ENCODE results near the gene LIX1L.
A peak's percentile ranks its signal among the peaks of the same experiment; 100 is the strongest.

Gene LIX1L

DNA sequence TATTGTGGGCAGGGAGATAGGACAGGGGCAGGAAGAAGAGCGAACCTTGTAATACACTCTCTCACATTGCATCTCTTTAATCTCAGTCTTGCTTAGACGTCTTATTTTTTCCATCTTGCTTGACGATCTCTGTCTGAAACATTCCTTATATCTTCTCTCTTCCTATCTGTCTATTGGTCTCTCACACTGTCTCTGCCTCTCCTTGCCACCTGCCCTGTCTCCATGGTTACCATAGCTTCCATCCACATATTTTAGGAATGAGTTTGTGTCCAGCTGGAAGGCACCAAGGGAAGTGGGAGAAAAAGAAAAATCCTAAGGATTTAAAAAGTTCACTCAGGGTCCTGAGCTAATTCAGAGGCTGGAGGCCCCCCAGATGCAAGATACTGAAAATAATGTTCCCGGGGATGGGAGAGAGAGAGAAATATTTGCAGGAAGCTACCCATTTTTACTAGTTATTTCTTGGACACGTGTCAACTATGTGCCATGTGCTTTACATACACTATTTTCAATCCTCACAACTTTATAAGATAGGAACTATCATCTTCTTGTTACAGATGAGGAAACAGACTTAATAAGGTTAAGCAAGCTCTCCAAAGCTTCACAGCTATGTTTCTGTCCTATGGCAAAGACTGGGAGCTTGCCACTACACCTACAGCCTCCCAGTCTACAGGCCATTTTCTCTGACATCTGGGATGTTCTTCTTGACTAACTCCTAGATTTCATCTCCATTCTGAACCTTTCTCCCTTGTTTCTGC is 5.6 kb upstream of the LIX1L start:
- no peak for DNase-seq (ENCODE audit: low read depth in 2 of 2, low spot score in 1 of 2)

DNA sequence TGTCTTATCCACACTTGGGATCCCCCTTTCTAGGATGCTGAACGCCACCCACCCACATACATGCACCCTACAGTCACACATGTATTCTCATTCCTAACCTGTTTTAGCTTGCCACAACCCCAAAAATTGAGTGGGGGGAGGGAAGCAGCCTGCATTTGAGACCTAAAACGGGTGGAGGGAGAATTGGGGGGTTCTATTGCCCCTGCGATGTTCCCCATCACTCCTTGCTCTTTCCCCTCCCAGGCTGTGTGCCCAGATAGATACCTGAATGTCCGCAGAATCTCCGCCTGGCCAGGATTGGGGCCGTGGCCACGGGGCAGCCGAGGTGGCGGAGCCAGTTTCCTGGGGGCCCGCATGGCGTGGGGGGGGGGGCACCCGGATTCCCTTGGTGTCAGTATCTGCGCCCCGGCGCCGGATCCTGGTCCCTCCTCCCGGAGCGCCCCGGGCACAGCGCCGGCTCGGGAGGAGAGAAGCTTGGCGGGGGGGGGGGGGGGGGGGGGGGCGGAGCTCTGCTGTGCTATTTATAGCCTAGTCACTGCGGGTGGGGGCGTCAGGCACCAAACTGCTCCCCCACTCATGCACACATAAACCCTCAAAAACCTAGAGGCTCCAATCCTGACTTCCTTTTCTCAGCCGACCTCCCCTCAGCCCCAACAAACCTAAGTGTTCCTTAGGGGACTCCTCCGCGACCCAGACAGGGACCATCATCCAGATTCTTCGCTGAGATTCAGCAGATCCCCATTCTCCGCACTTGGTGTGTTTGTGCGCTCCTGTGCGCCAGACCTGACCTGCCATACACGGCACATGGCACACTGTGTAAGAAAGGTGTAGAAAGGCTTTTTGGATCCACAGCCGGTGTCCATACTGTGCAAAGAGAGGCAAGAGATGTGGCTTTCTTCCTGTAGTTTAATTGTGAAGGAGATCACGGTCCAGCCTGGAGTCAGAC is 4.6 kb upstream of the LIX1L start:
- DNase-seq (ENCODE audit: low read depth in 2 of 2, low spot score in 1 of 2), result no peak

DNA sequence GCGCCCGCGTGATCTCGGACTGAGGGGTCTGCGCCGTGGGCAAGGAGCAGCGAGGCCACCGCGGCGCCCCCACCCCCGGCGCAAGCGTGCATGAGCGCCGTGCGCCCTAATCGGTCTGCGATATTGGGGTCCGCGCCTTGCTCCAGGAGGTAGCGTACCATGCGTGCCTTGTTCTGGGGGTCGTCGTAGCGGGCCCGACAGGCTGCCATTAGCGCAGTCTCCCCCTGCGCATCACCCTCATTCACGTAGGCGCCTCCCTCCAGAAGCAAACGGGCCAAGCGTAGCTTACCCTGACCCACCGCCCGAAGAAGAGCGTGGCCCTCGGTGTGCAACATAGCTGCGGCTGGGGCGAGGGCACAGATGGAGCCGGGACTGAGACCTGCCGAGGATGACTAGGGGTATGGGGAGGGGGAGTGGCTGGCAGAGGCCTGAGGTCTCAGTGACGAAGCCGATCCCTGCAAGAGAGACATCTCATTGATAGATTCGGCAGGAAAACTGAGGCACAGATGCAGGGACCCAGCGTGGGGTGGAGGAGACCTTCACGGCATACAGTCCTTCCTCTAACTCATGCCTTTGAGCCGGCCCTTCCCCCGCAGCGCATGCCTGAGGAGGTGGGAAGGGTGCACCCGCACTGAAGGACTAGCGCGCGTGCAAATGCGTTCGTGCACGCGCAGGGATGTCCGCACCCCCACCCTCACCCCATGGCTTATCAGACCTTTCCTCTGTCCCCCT is 3.8 kb upstream of the LIX1L start:
- peak in 1 of 2 donors; percentile 38 for DNase-seq (ENCODE audit: low read depth in 2 of 2, low spot score in 1 of 2)

GRCh38 chr1:145961109-145961424 is 3.2 kb upstream of the LIX1L start:
- DNase-seq (ENCODE audit: low read depth in 2 of 2, low spot score in 1 of 2), result no peak

- peak in 1 of 2 donors; percentile 31 for DNase-seq (ENCODE audit: low read depth in 2 of 2, low spot score in 1 of 2)
These were observed 2.8 kb upstream of the LIX1L start for GRCh38 chr1:145960468-145961108.

DNA sequence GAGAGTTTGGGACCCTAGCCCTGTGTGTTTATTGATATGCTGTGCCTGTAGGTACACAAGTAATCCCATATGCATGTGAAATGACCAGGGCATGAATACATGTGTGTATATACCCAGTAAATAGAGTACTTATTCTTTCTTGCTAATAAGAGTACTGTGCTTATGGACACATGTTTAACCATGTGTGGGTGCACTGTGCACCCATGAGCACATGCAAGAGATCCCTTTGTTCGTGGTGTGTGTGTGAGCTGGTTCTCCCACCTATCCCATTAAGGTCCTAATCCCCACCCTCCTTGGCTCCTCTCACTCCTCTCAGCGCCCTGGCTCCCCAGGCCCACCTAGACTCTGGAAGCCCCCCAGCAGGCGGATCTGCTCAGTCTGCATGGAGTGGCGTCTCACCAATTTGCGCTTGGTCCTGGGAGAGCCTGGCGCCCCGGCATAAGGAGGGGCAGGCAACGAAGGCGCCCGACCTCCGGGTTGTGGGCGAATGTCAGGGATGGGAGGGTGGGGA is 2.2 kb upstream of the LIX1L start:
- no peak for DNase-seq (ENCODE audit: low read depth in 2 of 2, low spot score in 1 of 2)

GRCh38 chr1:145959333-145959732 is 1.5 kb upstream of the LIX1L start:
- no peak for DNase-seq (ENCODE audit: low read depth in 2 of 2, low spot score in 1 of 2)

DNA sequence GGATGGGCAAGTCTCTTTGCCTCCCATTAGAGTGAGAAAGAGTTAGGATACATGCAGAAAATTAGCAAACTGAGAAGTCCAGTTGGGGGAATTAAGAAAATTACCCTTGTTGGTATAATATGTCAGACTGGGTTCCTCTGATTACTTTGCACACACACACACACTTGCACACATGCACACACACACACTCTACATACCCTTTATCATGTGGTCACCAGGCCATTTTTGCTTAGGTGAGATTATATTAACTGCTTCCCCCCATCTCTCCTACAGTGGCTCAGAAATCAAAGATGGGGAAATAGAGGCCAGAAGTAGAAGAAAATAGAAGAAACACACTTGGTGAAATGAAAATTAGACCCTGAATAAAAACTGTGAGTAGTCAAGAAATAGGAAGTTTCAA is 917 bp upstream of the LIX1L start:
- no peak for DNase-seq (ENCODE audit: low read depth in 2 of 2, low spot score in 1 of 2)

- no peak for DNase-seq (ENCODE audit: low read depth in 2 of 2, low spot score in 1 of 2)
These were observed 905 bp downstream of the LIX1L start for GRCh38 chr1:145956781-145957442.

GRCh38 chr1:145956361-145956760 is 1.5 kb downstream of the LIX1L start:
- no peak for DNase-seq (ENCODE audit: low read depth in 2 of 2, low spot score in 1 of 2)

DNA sequence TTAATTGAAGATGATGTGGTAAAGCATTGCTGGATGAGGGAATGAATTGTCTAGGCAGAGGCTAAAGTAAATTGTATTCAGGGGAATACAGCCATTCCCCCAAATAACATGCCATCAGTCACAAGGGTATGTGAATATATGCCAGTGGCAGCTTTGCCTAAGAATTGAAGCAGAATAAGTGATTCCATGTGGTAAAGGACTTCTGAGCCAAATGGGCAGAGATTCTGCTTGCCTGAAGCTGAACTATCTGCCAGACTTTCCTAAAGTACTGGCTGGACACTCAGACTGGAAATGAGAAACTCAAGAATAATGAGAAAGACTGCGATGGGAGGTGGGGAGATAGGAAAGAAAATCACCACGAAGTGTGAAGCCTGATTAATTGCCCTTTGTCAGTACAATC is 2.4 kb downstream of the LIX1L start:
- DNase-seq (ENCODE audit: low read depth in 2 of 2, low spot score in 1 of 2), result no peak

DNA sequence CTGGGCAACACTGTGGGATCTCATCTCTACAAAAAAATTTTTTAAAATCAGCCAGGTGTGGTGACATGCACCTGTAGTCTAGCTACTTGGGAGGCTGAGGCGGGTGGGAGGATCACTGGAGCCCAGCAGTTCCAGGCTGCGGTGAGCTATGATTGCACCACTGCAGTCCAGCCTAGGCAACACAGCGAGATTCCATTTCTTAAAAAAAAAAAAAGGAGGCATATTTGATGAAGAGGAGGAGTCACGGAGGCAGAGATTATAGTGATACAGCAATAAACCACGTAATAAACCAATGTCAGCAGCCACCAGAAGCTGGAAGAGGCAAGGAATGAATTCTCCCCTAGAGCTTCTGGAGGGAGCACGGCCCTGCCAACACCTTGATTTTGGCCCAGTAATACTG is 4.0 kb downstream of the LIX1L start:
- no peak for DNase-seq (ENCODE audit: low read depth in 2 of 2, low spot score in 1 of 2)

GRCh38 chr1:145952903-145953302 is 4.9 kb downstream of the LIX1L start:
- DNase-seq (ENCODE audit: low read depth in 2 of 2, low spot score in 1 of 2), result no peak

DNA sequence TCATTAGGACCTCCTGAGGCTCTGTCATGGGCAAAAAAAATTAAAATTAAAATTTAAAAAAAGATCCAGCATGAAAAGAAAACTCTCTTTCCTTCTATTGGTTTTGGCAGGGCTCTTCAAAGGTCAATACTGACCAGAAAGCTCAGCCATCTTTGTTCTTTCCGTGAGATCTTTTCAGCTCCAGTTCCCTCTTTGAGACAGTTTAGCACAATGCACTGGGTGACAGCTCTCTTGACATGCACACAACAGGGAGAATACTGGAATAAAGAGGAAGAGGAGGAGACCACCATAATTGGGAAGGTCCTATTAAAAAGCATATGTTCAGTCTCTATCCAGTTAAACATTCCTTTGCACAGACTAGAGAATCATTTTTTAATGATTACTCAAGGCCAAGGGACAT is 6.3 kb downstream of the LIX1L start:
- no peak for DNase-seq (ENCODE audit: low read depth in 2 of 2, low spot score in 1 of 2)

DNA sequence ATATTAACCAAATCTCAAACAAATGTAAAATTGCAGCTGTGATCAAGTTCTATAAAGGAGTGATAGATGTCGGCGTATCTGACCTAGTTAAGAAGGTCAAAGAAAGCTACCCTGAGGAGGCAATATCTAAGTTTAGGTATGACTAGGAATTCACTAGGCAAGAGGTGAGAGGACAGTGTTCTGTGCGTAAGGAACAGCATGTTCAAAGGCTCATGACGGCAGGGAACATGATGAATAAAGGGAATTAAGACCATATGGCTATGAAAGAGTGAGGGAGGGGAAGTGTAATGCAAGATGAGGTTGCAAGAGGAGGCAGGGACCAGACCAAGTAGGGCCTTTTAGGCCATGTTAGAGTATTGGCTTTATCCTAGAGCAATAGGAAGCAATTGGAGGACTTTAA is 8.6 kb downstream of the LIX1L start:
- DNase-seq (ENCODE audit: low read depth in 2 of 2, low spot score in 1 of 2), result no peak

- no peak for DNase-seq (ENCODE audit: low read depth in 2 of 2, low spot score in 1 of 2)
These were observed 10.3 kb downstream of the LIX1L start for GRCh38 chr1:145947551-145947950.

- DNase-seq (ENCODE audit: low read depth in 2 of 2, low spot score in 1 of 2), result no peak
These were observed 11.3 kb downstream of the LIX1L start for GRCh38 chr1:145946477-145946986.

- no peak for DNase-seq (ENCODE audit: low read depth in 2 of 2, low spot score in 1 of 2)
These were observed 13.3 kb downstream of the LIX1L start for GRCh38 chr1:145944532-145944931.

- no peak for DNase-seq (ENCODE audit: low read depth in 2 of 2, low spot score in 1 of 2)
These were observed 14.9 kb downstream of the LIX1L start for GRCh38 chr1:145942871-145943270.

- DNase-seq (ENCODE audit: low read depth in 2 of 2, low spot score in 1 of 2), result no peak
These were observed 15.4 kb downstream of the LIX1L start for GRCh38 chr1:145942405-145942804.
